ENCODE data around the gene STARD7. TPM values are rescaled to one million over a fixed set of nuclear protein-coding genes. Genes with fewer than 3 reads are reported as not detected.

STARD7 gene
- total and polyA plus RNA-seq, 9 of the 15 experiments (the other 6 are each of a cell fraction or from before 2014, with no cell fraction given), result 90.9 to 196 (median 145) TPM

DNA sequence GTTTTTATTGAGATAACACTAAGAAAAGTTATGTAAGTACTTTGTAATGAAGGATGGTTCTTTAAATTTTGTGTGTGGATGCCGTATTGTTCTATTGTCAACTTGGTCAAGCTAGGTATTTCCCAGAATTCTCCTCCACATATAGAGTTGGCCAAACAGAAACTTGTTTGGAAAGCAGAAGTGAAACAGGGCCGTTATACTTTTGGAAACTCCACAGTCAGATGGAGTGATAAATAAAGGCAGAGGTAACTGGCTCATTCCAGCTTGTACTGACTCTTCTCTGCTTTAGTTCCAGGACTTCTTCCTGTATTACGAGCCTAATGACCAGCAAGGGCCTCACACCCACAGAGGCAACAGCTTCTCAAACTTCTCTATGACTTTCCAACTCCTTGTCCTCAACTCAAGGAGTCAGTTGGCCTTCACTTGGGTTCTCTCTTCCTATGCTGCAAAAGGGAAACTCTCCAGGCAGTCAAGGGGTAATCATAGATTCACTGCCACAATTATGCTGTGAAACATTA lies 16.4 kb upstream of the STARD7 start (continued):
- no peak for TF ChIP-seq FIP1L1 (IDR thresholded peaks at IDR 0.05; ENCODE audit: low read depth, low read length, poor library complexity, severe bottlenecking)
- TF ChIP-seq, protein P1, sequence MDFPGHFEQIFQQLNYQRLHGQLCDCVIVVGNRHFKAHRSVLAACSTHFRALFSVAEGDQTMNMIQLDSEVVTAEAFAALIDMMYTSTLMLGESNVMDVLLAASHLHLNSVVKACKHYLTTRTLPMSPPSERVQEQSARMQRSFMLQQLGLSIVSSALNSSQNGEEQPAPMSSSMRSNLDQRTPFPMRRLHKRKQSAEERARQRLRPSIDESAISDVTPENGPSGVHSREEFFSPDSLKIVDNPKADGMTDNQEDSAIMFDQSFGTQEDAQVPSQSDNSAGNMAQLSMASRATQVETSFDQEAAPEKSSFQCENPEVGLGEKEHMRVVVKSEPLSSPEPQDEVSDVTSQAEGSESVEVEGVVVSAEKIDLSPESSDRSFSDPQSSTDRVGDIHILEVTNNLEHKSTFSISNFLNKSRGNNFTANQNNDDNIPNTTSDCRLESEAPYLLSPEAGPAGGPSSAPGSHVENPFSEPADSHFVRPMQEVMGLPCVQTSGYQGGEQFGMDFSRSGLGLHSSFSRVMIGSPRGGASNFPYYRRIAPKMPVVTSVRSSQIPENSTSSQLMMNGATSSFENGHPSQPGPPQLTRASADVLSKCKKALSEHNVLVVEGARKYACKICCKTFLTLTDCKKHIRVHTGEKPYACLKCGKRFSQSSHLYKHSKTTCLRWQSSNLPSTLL (IDR thresholded peaks at IDR 0.05), result no peak
- TF ChIP-seq MEF2A (IDR thresholded peaks at IDR 0.05; ENCODE audit: control insufficient read depth, low read depth, low read length), result no peak
- TF ChIP-seq ZNF764 (CRISPR knock-in tag; IDR thresholded peaks at IDR 0.05; ENCODE audit: low read depth), result no peak
- TF ChIP-seq MED1 (CRISPR knock-in tag; IDR thresholded peaks at IDR 0.05; ENCODE audit: borderline replicate concordance), result no peak
- TF ChIP-seq DDX20 (tag; IDR thresholded peaks at IDR 0.05; ENCODE audit: low read depth), result peak; percentile 83
- no peak for TF ChIP-seq STAT6 (CRISPR knock-in tag; IDR thresholded peaks at IDR 0.05)
- TF ChIP-seq MCM3 (IDR thresholded peaks at IDR 0.05), result no peak
- no peak for TF ChIP-seq XRCC5 (IDR thresholded peaks at IDR 0.05; ENCODE audit: low read depth, low read length)
- TF ChIP-seq HNRNPL (IDR thresholded peaks at IDR 0.05; ENCODE audit: low read depth, low read length), result no peak
- TF ChIP-seq ETS2 (tag; IDR thresholded peaks at IDR 0.05; ENCODE audit: borderline replicate concordance, poor library complexity, severe bottlenecking), result no peak
- TF ChIP-seq ZNF695 (CRISPR knock-in tag; IDR thresholded peaks at IDR 0.05), result no peak
- no peak for TF ChIP-seq NFE2 (IDR thresholded peaks at IDR 0.05; ENCODE audit: low read depth)
- TF ChIP-seq JUN (IDR thresholded peaks at IDR 0.05; ENCODE audit: borderline replicate concordance, low read depth, low read length), result no peak
- no peak for TF ChIP-seq JUN (CRISPR knock-in tag; IDR thresholded peaks at IDR 0.05; ENCODE audit: borderline replicate concordance)
- TF ChIP-seq PREB (CRISPR knock-in tag; IDR thresholded peaks at IDR 0.05), result no peak
- no peak for TF ChIP-seq ZNF696 (CRISPR knock-in tag; conservative IDR thresholded peaks at IDR 0.05)
- TF ChIP-seq MBD2 (IDR thresholded peaks at IDR 0.05; ENCODE audit: borderline replicate concordance, low read depth), result no peak
- TF ChIP-seq ZNF766 (CRISPR knock-in tag; conservative IDR thresholded peaks at IDR 0.05), result peak; percentile 95
- TF ChIP-seq COPS2 (conservative IDR thresholded peaks at IDR 0.05), result no peak
- TF ChIP-seq HMGN3 (IDR thresholded peaks at IDR 0.05; ENCODE audit: borderline replicate concordance, extremely low read depth, insufficient read length, low read depth, low read length), result no peak
- TF ChIP-seq, protein P2, sequence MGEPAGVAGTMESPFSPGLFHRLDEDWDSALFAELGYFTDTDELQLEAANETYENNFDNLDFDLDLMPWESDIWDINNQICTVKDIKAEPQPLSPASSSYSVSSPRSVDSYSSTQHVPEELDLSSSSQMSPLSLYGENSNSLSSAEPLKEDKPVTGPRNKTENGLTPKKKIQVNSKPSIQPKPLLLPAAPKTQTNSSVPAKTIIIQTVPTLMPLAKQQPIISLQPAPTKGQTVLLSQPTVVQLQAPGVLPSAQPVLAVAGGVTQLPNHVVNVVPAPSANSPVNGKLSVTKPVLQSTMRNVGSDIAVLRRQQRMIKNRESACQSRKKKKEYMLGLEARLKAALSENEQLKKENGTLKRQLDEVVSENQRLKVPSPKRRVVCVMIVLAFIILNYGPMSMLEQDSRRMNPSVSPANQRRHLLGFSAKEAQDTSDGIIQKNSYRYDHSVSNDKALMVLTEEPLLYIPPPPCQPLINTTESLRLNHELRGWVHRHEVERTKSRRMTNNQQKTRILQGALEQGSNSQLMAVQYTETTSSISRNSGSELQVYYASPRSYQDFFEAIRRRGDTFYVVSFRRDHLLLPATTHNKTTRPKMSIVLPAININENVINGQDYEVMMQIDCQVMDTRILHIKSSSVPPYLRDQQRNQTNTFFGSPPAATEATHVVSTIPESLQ (CRISPR knock-in tag; IDR thresholded peaks at IDR 0.05), result no peak

Data from K562 (cell line).